GM23338 (cell line): ENCODE data around the gene GLI3.

Experiments used
- CREB1 ChIP-seq: fragments of 250-450 bp; sonication (Bioruptor Pico); IDR thresholded peaks from 2 replicates; pipeline ENCODE4 v1.5.0; 2020; ENCODE audit warnings: low read depth, mild to moderate bottlenecking, moderate library complexity
- EZH2 ChIP-seq: fragments of 200-600 bp; sonication (generic); IDR thresholded peaks from one replicate; pipeline ENCODE4 v1.8.0; 2017; ENCODE audit warnings: antibody characterized with exemption, mild to moderate bottlenecking, low read depth; ENCODE audit not compliant: unreplicated experiment
- EZH2phosphoT487 ChIP-seq: fragments of 200-600 bp; sonication (generic); IDR thresholded peaks from one replicate; pipeline ENCODE4 v1.8.1; 2018; ENCODE audit warnings: antibody characterized with exemption; ENCODE audit not compliant: unreplicated experiment
- POLR2AphosphoS5 ChIP-seq: IDR thresholded peaks from 2 replicates; pipeline ENCODE4 v1.6.1; 2016; ENCODE audit warnings: antibody characterized with exemption, low read depth
- STAT1 ChIP-seq: IDR thresholded peaks from one replicate; pipeline ENCODE4 v1.6.1; 2016; ENCODE audit warnings: antibody characterized with exemption; ENCODE audit not compliant: unreplicated experiment
- ZNF331 ChIP-seq: fragments of 250-450 bp; sonication (Bioruptor Pico); IDR thresholded peaks from 2 replicates; pipeline ENCODE4 v1.5.0; 2020; ENCODE audit warnings: low read depth, mild to moderate bottlenecking, moderate library complexity
- TF ChIP-seq, protein P1 (sequence below), 2 experiments: fragments of 200-600 bp in 1 of 2; sonication (generic) in 1 of 2; conservative IDR thresholded peaks; 2 replicates each; pipeline versions ENCODE4 v1.5.1 to v1.6.1; 2016 to 2017; ENCODE audit warnings: antibody characterized with exemption in 2 of 2, low read depth in 2 of 2, mild to moderate bottlenecking in 2 of 2, moderate library complexity in 1 of 2
- TF ChIP-seq, protein P2 (sequence below): IDR thresholded peaks from one replicate; pipeline ENCODE4 v1.6.1; 2018; ENCODE audit warnings: antibody characterized with exemption; ENCODE audit not compliant: unreplicated experiment

GRCh38 chr7:41916450-41916927 lies 320.5 kb downstream of the GLI3 start:
- TF ChIP-seq, protein P1, sequence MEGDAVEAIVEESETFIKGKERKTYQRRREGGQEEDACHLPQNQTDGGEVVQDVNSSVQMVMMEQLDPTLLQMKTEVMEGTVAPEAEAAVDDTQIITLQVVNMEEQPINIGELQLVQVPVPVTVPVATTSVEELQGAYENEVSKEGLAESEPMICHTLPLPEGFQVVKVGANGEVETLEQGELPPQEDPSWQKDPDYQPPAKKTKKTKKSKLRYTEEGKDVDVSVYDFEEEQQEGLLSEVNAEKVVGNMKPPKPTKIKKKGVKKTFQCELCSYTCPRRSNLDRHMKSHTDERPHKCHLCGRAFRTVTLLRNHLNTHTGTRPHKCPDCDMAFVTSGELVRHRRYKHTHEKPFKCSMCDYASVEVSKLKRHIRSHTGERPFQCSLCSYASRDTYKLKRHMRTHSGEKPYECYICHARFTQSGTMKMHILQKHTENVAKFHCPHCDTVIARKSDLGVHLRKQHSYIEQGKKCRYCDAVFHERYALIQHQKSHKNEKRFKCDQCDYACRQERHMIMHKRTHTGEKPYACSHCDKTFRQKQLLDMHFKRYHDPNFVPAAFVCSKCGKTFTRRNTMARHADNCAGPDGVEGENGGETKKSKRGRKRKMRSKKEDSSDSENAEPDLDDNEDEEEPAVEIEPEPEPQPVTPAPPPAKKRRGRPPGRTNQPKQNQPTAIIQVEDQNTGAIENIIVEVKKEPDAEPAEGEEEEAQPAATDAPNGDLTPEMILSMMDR (conservative IDR thresholded peaks at IDR 0.05; ENCODE audit: low read depth in 2 of 2): no peak
- TF ChIP-seq, protein P2, sequence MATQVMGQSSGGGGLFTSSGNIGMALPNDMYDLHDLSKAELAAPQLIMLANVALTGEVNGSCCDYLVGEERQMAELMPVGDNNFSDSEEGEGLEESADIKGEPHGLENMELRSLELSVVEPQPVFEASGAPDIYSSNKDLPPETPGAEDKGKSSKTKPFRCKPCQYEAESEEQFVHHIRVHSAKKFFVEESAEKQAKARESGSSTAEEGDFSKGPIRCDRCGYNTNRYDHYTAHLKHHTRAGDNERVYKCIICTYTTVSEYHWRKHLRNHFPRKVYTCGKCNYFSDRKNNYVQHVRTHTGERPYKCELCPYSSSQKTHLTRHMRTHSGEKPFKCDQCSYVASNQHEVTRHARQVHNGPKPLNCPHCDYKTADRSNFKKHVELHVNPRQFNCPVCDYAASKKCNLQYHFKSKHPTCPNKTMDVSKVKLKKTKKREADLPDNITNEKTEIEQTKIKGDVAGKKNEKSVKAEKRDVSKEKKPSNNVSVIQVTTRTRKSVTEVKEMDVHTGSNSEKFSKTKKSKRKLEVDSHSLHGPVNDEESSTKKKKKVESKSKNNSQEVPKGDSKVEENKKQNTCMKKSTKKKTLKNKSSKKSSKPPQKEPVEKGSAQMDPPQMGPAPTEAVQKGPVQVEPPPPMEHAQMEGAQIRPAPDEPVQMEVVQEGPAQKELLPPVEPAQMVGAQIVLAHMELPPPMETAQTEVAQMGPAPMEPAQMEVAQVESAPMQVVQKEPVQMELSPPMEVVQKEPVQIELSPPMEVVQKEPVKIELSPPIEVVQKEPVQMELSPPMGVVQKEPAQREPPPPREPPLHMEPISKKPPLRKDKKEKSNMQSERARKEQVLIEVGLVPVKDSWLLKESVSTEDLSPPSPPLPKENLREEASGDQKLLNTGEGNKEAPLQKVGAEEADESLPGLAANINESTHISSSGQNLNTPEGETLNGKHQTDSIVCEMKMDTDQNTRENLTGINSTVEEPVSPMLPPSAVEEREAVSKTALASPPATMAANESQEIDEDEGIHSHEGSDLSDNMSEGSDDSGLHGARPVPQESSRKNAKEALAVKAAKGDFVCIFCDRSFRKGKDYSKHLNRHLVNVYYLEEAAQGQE: no peak
- TF ChIP-seq POLR2AphosphoS5 (no peak), STAT1 (no peak), ZNF331 (CRISPR knock-in tag) (no peak), EZH2 (no peak), EZH2phosphoT487 (no peak), CREB1 (CRISPR knock-in tag) (no peak)
